Spleen (tissue), 11 donors: ENCODE measurements around the gene ABAT. TPM values are rescaled to one million over a fixed set of nuclear protein-coding genes. Genes with fewer than 3 reads are reported as not detected.

Source experiments
- DNase-seq: peaks from one replicate; pipeline ENCODE4 v3.0.0-alpha.2; 2020
- H3K27ac ChIP-seq, 8 donors: fragments of 200-600 bp; sonication (generic) in 7 of 8; 1 replicate in 4 of 8; 2 replicates in 4 of 8; pipeline versions ENCODE4 v1.5.0 to v1.8.0; 2016 to 2021; ENCODE audit warnings: inconsistent platforms in 4 of 8, mild to moderate bottlenecking in 4 of 8, moderate library complexity in 1 of 8
- H3K27me3 ChIP-seq, 7 donors: fragments of 200-600 bp; sonication (generic) in 6 of 7; replicated peaks in 1 of 7; 1 replicate in 4 of 7; 2 replicates in 3 of 7; pipeline versions ENCODE4 v1.5.0 to v1.8.0; 2016 to 2021; ENCODE audit warnings: inconsistent platforms in 3 of 7, mild to moderate bottlenecking in 1 of 7
- H3K36me3 ChIP-seq, 6 donors: fragments of 200-600 bp; sonication (generic) in 5 of 6; 1 replicate in 4 of 6; 2 replicates in 2 of 6; pipeline versions ENCODE4 v1.5.0 to v1.8.0; 2016 to 2021; ENCODE audit warnings: inconsistent platforms in 2 of 6
- H3K4me1 ChIP-seq, 6 donors: fragments of 200-600 bp; sonication (generic) in 5 of 6; 1 replicate in 3 of 6; 2 replicates in 3 of 6; pipeline versions ENCODE4 v1.5.0 to v1.8.0; 2016 to 2021; ENCODE audit warnings: inconsistent platforms in 3 of 6
- H3K4me3 ChIP-seq, 8 donors: fragments of 200-600 bp; sonication (generic) in 7 of 8; 1 replicate in 4 of 8; 2 replicates in 4 of 8; pipeline versions ENCODE4 v1.5.0 to v1.8.0; 2016 to 2021; ENCODE audit warnings: inconsistent platforms in 4 of 8, mild to moderate bottlenecking in 4 of 8, moderate library complexity in 2 of 8
- H3K9me3 ChIP-seq, 8 donors: fragments of 200-600 bp; sonication (generic) in 7 of 8; 1 replicate in 4 of 8; 2 replicates in 4 of 8; pipeline versions ENCODE4 v1.5.0 to v1.8.0; 2016 to 2021; ENCODE audit warnings: inconsistent platforms in 4 of 8
- POLR2A ChIP-seq, 3 donors: fragments of 450-650 bp; IDR thresholded peaks; one replicate each; pipeline ENCODE4 v1.5.1; 2017; ENCODE audit warnings: antibody characterized with exemption in 3 of 3, mild to moderate bottlenecking in 1 of 3
- POLR2AphosphoS5 ChIP-seq, 3 donors: sonication (generic); formaldehyde crosslinking; IDR thresholded peaks; one replicate each; pipeline ENCODE4 v1.5.1; 2017; ENCODE audit warnings: antibody characterized with exemption in 3 of 3
- WGBS, 5 donors: extraction: QIAGEN DNeasy Blood & Tissue Kit in 3 of 5; methylation state at CpG; one replicate each; pipeline versions ENCODE4 v1.1.5 to v1.1.7; 2013 to 2018; 5-methylcytosine and 5-hydroxymethylcytosine counted together
- intact Hi-C: fragments of 100-400 bp; cut with DNase I; formaldehyde crosslinking; loops from one replicate; pipeline ENCODE4 v1.15.0; 2023; ENCODE audit warnings: low total_unique reads
- polyA plus RNA-seq, 3 donors: library from polyadenylated mRNA; stranded (reverse); fragments of 200-250 nt; gene quantifications; one replicate each; pipeline ENCODE4 v1.2.1, GENCODE V29; 2013
- total RNA-seq, 7 donors: library from RNA; depleted of rRNA in 3 of 7; stranded (reverse); fragments of >200 nt in 3 of 7; fragmentation: NEBNext Ultra II Directional in 4 of 7; extraction: Animal tissue kit (Norgen Biotek cat#: 25700) in 4 of 7; gene quantifications; one replicate each; pipeline versions ENCODE4 v1.1.0 to v1.2.1, GENCODE V29; 2016 to 2021
- TF ChIP-seq, protein P1 (sequence below), 11 experiments: fragments of 200-600 bp in 7 of 11; fragments of 450-650 bp in 4 of 11; sonication (generic) in 4 of 11; IDR thresholded peaks in 8 of 11; conservative IDR thresholded peaks in 3 of 11; 1 replicate in 7 of 11; 2 replicates in 4 of 11; pipeline versions ENCODE4 v1.4.0 to v1.8.0; 2016 to 2021; ENCODE audit warnings: antibody characterized with exemption in 11 of 11, inconsistent platforms in 4 of 11, mild to moderate bottlenecking in 1 of 11
- donor health status: healthy with polysubstance abuse.
- donor health status: DM: no; HTN: no; CAD: no; lungs with moderate emphysema.
- donor health status: DM: no; HTN: no; CAD: no.
- donor health status: Bipolar disorder and iron deficiency.
- donor health status: healthy.
- donor health status: DM: no; HTN: no; CAD: no.
- donor health status: DM: yes; HTN: yes; CAD: no.

The ABAT gene
- total and polyA plus RNA-seq, 10 donors, result 3.9 to 13.5 (median 8.3) TPM

GRCh38 chr16:8628981-8629725, 45.3 kb upstream of the ABAT start:
- DNase-seq, result peak; percentile 63
- TF ChIP-seq POLR2AphosphoS5 (IDR thresholded peaks at IDR 0.05) (no peak), POLR2A (IDR thresholded peaks at IDR 0.05) (no peak)
- TF ChIP-seq, protein P1, sequence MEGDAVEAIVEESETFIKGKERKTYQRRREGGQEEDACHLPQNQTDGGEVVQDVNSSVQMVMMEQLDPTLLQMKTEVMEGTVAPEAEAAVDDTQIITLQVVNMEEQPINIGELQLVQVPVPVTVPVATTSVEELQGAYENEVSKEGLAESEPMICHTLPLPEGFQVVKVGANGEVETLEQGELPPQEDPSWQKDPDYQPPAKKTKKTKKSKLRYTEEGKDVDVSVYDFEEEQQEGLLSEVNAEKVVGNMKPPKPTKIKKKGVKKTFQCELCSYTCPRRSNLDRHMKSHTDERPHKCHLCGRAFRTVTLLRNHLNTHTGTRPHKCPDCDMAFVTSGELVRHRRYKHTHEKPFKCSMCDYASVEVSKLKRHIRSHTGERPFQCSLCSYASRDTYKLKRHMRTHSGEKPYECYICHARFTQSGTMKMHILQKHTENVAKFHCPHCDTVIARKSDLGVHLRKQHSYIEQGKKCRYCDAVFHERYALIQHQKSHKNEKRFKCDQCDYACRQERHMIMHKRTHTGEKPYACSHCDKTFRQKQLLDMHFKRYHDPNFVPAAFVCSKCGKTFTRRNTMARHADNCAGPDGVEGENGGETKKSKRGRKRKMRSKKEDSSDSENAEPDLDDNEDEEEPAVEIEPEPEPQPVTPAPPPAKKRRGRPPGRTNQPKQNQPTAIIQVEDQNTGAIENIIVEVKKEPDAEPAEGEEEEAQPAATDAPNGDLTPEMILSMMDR (IDR thresholded peaks at IDR 0.05 in 8 of 11, conservative IDR thresholded peaks at IDR 0.05 in 3 of 11), result no peak
- Histone ChIP-seq H3K27ac (no peak overlapping the region), H3K9me3 (no peaks in the 10 kb centered on the region), H3K4me1 (peaks cover 0 to 61% (median 15%) of the 10 kb centered on the region in 6 donors), H3K4me3 (no peak overlapping the region), H3K36me3 (peaks cover 0 to 97% (median 75%) of the 10 kb centered on the region in 6 donors), H3K27me3 (no peaks in the 10 kb centered on the region)
- intact Hi-C loops, result no loop called here
- 89 to 97% (median 95%) methylated on average over 16 of the region's 16 CpGs for WGBS, 5 donors

GRCh38 chr16:8630255-8630953, 44.0 kb upstream of the ABAT start:
- intact Hi-C loops, result no loop called here
- 91 to 94% (median 93%) methylated on average over 11 of the region's 11 CpGs for WGBS, 5 donors

DNA sequence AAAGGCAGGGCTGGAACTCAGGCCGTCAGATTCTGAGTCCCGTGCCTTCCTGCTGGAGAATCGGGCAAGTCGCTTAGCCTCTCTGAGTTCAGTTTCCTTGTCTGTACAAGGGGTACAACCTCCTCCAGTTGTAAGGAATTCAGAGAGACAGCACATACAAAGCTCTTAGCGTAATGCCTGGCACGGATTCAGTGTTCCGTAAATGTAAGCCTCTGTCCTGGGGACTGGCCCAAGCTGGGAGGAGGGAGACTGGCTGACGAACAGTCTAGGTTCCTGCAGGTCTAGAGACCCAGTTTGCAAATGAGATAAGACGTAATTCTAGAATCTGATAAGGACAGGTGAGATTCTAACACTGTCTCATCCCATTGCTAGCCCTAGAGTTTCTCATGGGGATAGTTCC, 43.0 kb upstream of the ABAT start:
- Histone ChIP-seq H3K4me1 (peaks cover 0 to 46% (median 15%) of the 10 kb centered on the region in 6 donors), H3K27ac (peak overlapping the region in 7 of 8 donors; percentile 74 to 93 (median 88)), H3K27me3 (no peaks in the 10 kb centered on the region), H3K4me3 (peak overlapping the region in 1 of 8 donors; percentile 60), H3K36me3 (peaks cover 0 to 100% (median 85%) of the 10 kb centered on the region in 6 donors), H3K9me3 (no peaks in the 10 kb centered on the region)
- TF ChIP-seq POLR2AphosphoS5 (IDR thresholded peaks at IDR 0.05) (no peak), POLR2A (IDR thresholded peaks at IDR 0.05) (no peak)
- TF ChIP-seq, protein P1 (IDR thresholded peaks at IDR 0.05 in 8 of 11, conservative IDR thresholded peaks at IDR 0.05 in 3 of 11), result no peak
- peak; percentile 17 for DNase-seq
- intact Hi-C loops, result no loop called here
- 90 to 97% (median 94%) methylated on average over 9 of the region's 9 CpGs for WGBS, 5 donors

More at GRCh38 chr16:8630255-8630953, 44.0 kb upstream of the ABAT start:
- TF ChIP-seq, protein P1 (IDR thresholded peaks at IDR 0.05 in 8 of 11, conservative IDR thresholded peaks at IDR 0.05 in 3 of 11), result no peak
- TF ChIP-seq POLR2AphosphoS5 (IDR thresholded peaks at IDR 0.05) (no peak), POLR2A (IDR thresholded peaks at IDR 0.05) (no peak)
- DNase-seq, result peak; percentile 46
- Histone ChIP-seq H3K4me3 (no peak overlapping the region), H3K27ac (peak overlapping the region in 1 of 8 donors; percentile 93), H3K36me3 (peaks cover 0 to 100% (median 84%) of the 10 kb centered on the region in 6 donors), H3K27me3 (no peaks in the 10 kb centered on the region), H3K9me3 (no peaks in the 10 kb centered on the region), H3K4me1 (peaks cover 0 to 50% (median 15%) of the 10 kb centered on the region in 6 donors)
